Measurements from ENCODE around the gene CARD9. TPM values are rescaled to one million over a fixed set of nuclear protein-coding genes. Genes with fewer than 3 reads are reported as not detected.

Gene CARD9
- total RNA-seq, 1 donor from 2014 or later, result 0.89 TPM

DNA sequence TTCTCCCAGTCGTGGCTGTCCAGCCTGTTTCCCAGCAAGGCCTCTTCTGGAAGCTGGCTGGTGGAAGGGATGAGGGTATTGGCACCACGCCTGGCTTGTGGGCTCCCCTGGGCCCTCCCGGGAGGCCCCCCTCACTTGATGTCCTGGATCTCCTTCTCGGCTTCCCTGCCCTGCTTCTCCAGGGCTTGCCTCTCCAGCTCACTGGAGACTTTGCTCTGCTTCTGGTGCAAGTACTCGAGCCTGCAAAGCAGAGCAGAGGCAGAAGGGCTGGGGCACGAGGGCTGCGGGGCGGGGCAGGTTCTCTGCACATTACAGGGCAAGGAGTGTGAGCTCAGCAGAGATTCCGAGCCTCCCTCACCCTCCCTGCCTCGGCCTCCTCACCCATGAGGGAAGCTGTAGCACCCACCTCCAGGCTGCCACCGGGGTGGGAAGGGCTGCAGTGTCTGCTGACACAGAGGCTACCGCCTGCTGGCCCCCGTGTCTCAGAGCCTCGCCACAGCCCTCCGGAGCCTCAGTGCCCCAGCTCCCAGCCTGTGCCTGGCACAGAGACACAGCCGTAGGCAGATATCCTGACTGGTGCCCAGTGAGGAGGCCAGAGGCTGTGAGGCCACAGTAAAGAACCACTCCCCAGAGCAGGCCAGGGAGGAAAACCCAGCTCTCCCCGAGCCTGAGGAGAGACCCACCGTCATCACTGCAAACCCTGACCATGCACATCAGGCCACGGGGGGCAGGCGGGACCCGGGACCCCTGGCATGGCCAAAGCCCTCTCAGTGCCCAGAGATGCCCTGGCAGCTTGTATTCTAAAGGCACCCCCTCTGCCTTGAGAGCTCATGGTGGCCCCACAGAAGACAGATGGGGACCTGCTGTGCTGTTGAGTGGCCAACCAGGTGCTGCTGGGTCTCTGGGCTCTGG is 19.3 kb upstream of the CARD9 start:
- DNase-seq, result no peak
- ChIA-PET POLR2A (interaction anchor here (0.6 kb wide), 1 partner anchor 295 kb away, joined by 3 read pairs; no protein-coding TSS in a partner anchor), CTCF (interaction anchor here (0.8 kb wide), 1 partner anchor 26 kb away, joined by 3 read pairs; no protein-coding TSS in a partner anchor)
- ATAC-seq (ENCODE audit: low read depth), result no peak
- Mint-ChIP-seq H3K36me3 (ENCODE audit: low read depth) (peaks cover 78% of the 10 kb centered on the region), H3K4me3 (no peak overlapping the region), H3K27ac (no peak overlapping the region), H3K9me3 (no peaks in the 10 kb centered on the region), H3K4me1 (no peaks in the 10 kb centered on the region), H3K27me3 (no peaks in the 10 kb centered on the region)
- TF ChIP-seq, protein P1, sequence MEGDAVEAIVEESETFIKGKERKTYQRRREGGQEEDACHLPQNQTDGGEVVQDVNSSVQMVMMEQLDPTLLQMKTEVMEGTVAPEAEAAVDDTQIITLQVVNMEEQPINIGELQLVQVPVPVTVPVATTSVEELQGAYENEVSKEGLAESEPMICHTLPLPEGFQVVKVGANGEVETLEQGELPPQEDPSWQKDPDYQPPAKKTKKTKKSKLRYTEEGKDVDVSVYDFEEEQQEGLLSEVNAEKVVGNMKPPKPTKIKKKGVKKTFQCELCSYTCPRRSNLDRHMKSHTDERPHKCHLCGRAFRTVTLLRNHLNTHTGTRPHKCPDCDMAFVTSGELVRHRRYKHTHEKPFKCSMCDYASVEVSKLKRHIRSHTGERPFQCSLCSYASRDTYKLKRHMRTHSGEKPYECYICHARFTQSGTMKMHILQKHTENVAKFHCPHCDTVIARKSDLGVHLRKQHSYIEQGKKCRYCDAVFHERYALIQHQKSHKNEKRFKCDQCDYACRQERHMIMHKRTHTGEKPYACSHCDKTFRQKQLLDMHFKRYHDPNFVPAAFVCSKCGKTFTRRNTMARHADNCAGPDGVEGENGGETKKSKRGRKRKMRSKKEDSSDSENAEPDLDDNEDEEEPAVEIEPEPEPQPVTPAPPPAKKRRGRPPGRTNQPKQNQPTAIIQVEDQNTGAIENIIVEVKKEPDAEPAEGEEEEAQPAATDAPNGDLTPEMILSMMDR (IDR thresholded peaks at IDR 0.05), result no peak
- intact Hi-C loops (cut with micrococcal nuclease), result no loop called here

DNA sequence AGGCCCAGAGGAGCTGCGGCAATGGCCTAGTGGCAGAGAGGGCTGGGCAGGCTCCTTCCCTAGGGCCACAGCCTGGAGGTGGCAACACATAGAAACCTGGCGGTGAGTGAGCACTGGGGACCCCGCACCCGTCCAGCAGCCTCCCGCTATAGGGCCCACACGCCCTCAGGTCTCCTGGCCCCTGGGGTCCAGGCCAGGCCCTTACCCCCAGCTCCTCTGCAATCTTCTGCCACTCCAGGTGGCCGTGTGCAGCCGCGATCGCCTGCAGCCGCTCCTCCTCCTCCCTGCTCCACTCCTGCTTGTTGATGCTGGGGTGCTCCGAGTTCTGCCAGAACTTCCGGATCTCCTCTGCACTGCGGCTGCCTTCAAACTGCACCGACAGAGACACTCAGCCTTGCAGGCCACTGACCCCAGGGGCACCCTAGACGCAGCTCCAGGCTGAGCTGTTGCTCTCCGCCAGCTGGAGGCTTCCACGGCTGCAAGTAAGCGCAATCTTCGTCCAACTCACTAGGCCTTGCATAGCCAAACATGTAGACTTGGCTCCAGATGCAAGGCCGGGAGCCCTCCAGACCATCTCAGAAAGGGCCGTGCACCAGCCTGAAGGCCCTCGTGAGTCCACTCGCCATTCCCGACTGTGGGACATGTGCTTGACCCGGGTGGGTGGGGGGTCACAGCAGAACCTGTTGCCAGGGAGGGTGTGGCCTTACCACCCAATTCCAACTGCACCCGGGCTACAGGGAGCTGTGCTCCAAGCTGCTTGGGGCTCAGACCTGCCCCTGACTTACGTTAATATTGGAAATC is 18.5 kb upstream of the CARD9 start:
- Mint-ChIP-seq H3K4me1 (no peaks in the 10 kb centered on the region), H3K9me3 (no peaks in the 10 kb centered on the region), H3K27me3 (no peaks in the 10 kb centered on the region), H3K4me3 (no peak overlapping the region), H3K27ac (no peak overlapping the region), H3K36me3 (ENCODE audit: low read depth) (peaks cover 80% of the 10 kb centered on the region)
- intact Hi-C loops (cut with micrococcal nuclease), result no loop called here
- TF ChIP-seq, protein P1 (IDR thresholded peaks at IDR 0.05), result no peak
- ATAC-seq (ENCODE audit: low read depth) (no peak), DNase-seq (no peak)
- POLR2A ChIA-PET, result interaction anchor here (1.0 to 1.6 kb wide), 2 partner anchors 22 to 29 kb away, joined by 3 to 5 read pairs; partner anchors contain the start of gene DNLZ
- CTCF ChIA-PET, result interaction anchor here (0.8 to 0.9 kb wide), 2 partner anchors 25 to 28 kb away, joined by 3 read pairs; partner anchors contain the start of gene DNLZ

DNA sequence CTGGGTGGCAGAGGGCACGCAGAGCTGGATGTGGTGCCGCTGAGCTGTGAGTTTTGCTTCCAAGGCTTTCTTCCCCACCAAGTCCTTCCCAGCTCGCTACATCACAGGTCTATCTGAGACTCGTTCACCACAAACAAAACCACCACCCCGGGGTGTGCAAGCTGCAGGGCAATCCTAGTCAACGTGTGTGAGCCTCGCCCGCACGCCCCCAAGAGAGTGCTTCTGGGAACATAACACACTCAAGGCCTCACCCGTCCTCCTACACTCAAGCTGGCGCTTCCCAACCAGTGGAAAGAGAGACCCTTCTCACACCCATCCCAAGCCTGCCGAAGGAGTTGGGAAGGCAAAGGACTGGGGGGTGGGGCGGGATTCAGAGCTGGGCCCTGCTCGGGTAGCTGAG is 15.9 kb upstream of the CARD9 start:
- H3K36me3 Mint-ChIP-seq (ENCODE audit: low read depth), result peaks cover 79% of the 10 kb centered on the region
- no peaks in the 10 kb centered on the region for H3K4me1 Mint-ChIP-seq
- H3K27me3 Mint-ChIP-seq, result no peaks in the 10 kb centered on the region
- ATAC-seq (ENCODE audit: low read depth) (no peak), DNase-seq (no peak)
- no peak overlapping the region for H3K4me3 Mint-ChIP-seq
- no peaks in the 10 kb centered on the region for H3K9me3 Mint-ChIP-seq
- no peak overlapping the region for H3K27ac Mint-ChIP-seq
- CTCF ChIA-PET, result interaction anchor here (1.3 kb wide), 1 partner anchor 8 kb away, joined by 3 read pairs; no protein-coding TSS in a partner anchor
- POLR2A ChIA-PET, result interaction anchor here (1.0 kb wide), 1 partner anchor 14 kb away, joined by 3 read pairs; no protein-coding TSS in a partner anchor
- intact Hi-C loops (cut with micrococcal nuclease), result no loop called here
- TF ChIP-seq, protein P1 (IDR thresholded peaks at IDR 0.05), result no peak

DNA sequence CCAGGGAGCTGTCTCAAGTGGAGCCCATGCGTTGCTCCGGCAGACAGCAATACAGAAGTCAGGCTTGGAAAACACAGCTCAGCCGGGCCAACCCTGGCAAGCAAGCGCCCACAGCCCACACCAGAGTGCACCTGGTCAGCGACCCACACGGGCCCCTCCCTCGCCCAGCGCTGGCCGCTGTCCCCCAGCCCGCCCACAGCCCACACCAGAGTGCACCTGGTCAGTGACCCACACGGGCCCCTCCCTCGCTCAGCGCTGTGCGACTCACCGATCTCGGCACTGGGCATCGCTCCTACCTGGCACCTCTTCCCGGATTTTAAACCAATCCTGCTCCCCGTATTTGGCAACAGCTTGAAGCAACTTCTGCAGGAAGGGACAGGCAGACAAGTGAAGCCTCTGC is 13.7 kb upstream of the CARD9 start:
- Mint-ChIP-seq H3K36me3 (ENCODE audit: low read depth) (peaks cover 78% of the 10 kb centered on the region), H3K27me3 (no peaks in the 10 kb centered on the region), H3K27ac (no peak overlapping the region), H3K9me3 (no peaks in the 10 kb centered on the region), H3K4me3 (no peak overlapping the region), H3K4me1 (no peaks in the 10 kb centered on the region)
- ChIA-PET POLR2A (no interaction called here), CTCF (no interaction called here)
- DNase-seq (no peak), ATAC-seq (ENCODE audit: low read depth) (no peak)
- intact Hi-C loops (cut with micrococcal nuclease), result no loop called here
- TF ChIP-seq, protein P1 (IDR thresholded peaks at IDR 0.05), result no peak

DNA sequence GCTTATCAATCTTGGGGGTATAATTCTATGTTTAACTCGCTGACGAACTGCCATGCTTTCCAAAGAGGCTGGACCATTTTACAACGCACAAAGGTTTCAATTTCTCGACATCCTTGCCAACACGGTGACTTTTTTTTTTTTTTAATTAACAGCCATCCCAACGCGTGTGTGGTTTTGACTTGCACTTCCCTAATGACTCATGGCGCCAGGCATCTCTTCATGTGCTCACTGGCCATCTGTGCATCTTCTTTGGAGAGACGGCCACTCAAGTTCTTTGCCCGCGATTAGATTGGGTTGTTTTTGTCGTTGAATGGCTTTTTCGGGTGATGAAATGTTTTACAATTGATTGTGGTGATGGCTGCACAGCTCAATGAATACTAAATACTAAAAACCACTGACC is 12.5 kb upstream of the CARD9 start:
- H3K4me1 Mint-ChIP-seq, result no peaks in the 10 kb centered on the region
- no peaks in the 10 kb centered on the region for H3K27me3 Mint-ChIP-seq
- no peak overlapping the region for H3K4me3 Mint-ChIP-seq
- no peak overlapping the region for H3K27ac Mint-ChIP-seq
- TF ChIP-seq, protein P1 (IDR thresholded peaks at IDR 0.05), result no peak
- ChIA-PET POLR2A (no interaction called here), CTCF (no interaction called here)
- intact Hi-C loops (cut with micrococcal nuclease), result no loop called here
- H3K36me3 Mint-ChIP-seq (ENCODE audit: low read depth), result peaks cover 75% of the 10 kb centered on the region
- DNase-seq (no peak), ATAC-seq (ENCODE audit: low read depth) (no peak)
- H3K9me3 Mint-ChIP-seq, result no peaks in the 10 kb centered on the region

Data from activated B cell treated with CpG ODN at 0.5 μM for 24 hours (primary cell).